ENCODE data around the gene C21orf58.
A peak's percentile ranks its signal among the peaks of the same experiment; 100 is the strongest.

DNA sequence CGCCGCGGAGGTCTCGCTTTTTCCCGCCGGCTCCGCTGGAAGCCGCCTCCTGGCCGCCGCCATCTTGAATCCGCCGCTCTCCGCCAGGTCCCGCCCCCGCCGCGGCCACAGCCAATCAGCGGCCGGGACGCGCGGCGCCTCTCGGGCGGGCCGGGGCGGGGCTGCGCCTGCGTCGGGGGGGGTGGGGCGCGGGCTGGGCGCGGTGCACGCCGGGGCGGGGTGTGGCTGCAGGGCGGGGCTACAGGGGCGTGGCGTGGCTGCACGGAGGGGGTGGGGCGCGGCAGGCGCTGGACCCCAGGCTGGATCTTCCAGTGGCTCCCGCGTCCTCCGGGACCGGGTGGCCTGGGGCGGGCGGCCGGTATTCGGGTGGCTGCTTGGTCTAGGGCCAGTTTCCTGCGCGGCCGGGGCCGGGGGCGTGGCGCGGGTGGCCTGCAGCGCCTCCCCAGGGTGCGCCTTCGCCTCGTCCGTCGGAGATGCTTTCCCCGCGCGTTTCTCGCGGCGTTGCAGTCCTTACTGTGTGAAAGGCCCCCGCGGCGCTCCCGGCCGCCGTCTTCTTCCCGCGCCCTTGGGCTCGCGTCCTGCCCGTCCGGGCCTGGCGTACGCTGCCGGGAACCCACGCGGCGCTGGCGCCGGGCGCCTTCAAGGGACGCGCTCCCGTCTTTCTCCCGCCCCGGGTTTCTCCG is 861 bp upstream of the C21orf58 start:
- TF ChIP-seq, protein P1, sequence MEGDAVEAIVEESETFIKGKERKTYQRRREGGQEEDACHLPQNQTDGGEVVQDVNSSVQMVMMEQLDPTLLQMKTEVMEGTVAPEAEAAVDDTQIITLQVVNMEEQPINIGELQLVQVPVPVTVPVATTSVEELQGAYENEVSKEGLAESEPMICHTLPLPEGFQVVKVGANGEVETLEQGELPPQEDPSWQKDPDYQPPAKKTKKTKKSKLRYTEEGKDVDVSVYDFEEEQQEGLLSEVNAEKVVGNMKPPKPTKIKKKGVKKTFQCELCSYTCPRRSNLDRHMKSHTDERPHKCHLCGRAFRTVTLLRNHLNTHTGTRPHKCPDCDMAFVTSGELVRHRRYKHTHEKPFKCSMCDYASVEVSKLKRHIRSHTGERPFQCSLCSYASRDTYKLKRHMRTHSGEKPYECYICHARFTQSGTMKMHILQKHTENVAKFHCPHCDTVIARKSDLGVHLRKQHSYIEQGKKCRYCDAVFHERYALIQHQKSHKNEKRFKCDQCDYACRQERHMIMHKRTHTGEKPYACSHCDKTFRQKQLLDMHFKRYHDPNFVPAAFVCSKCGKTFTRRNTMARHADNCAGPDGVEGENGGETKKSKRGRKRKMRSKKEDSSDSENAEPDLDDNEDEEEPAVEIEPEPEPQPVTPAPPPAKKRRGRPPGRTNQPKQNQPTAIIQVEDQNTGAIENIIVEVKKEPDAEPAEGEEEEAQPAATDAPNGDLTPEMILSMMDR (IDR thresholded peaks at IDR 0.05): peak in 3 of 6 experiments; percentile 2 to 27 (median 17)
- TF ChIP-seq POLR2A (IDR thresholded peaks at IDR 0.05): peak; percentile 16 to 43
